Upper lobe of left lung (tissue), 4 donors: ENCODE results near the gene IPO9.

Experiments used
- CTCF ChIP-seq, 6 experiments: fragments of 450-650 bp in 4 of 6; fragments of 200-600 bp in 2 of 6; sonication (generic) in 2 of 6; IDR thresholded peaks; one replicate each; pipeline ENCODE4 v1.5.1; 2016 to 2019; ENCODE audit warnings: antibody characterized with exemption in 6 of 6
- POLR2AphosphoS5 ChIP-seq, 2 donors: sonication (generic); formaldehyde crosslinking; IDR thresholded peaks; one replicate each; pipeline ENCODE4 v1.5.1; 2017; ENCODE audit warnings: antibody characterized with exemption in 2 of 2

- TF ChIP-seq POLR2AphosphoS5 (IDR thresholded peaks at IDR 0.05): no peak
- TF ChIP-seq CTCF (IDR thresholded peaks at IDR 0.05): no peak
Measured at GRCh38 chr1:201874672-201875071, 45.7 kb downstream of the IPO9 start.
